Measurements from ENCODE around the gene MYLK. TPM values are rescaled to one million over a fixed set of nuclear protein-coding genes. Genes with fewer than 3 reads are reported as not detected.

Gene MYLK
- total RNA-seq, 2 donors from 2014 or later, result 2.1 to 52.1 TPM

- DNase-seq (no peak), ATAC-seq (no peak)
- Mint-ChIP-seq H3K27me3 (peaks cover 55% of the 10 kb centered on the region), H3K27ac (no peak overlapping the region), H3K4me1 (no peaks in the 10 kb centered on the region), H3K36me3 (ENCODE audit: low read depth) (no peaks in the 10 kb centered on the region), H3K4me3 (no peak overlapping the region)
- H3K9me3 ChIP-seq (ENCODE audit: control insufficient read depth, low read length, poor library complexity, severe bottlenecking), result no peaks in the 10 kb centered on the region
These were observed 190.4 kb downstream of the MYLK start for GRCh38 chr3:123693584-123694190.

DNA sequence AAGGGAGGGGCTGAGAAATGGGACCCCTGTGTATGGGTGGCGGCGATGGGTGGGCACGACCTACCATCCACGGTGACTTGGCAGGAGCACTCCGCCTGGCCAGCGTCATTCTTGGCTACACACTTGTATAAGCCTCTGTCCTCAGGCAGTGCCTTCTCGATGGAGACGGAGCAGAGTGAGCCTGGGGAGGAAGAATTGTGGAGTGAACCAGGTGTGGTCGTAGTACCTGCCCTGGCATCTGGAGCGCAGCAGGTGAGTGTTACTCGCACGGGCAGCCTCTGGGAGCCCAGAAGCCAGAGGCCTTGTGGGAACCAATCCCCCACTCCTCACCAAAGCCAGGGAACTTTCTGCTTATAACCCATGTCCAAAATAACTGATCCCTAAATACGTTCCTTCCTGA is 191.5 kb downstream of the MYLK start:
- H3K4me1 Mint-ChIP-seq, result no peaks in the 10 kb centered on the region
- DNase-seq (no peak), ATAC-seq (no peak)
- no peaks in the 10 kb centered on the region for H3K36me3 Mint-ChIP-seq (ENCODE audit: low read depth)
- H3K27me3 Mint-ChIP-seq, result peaks cover 49% of the 10 kb centered on the region
- no peak overlapping the region for H3K4me3 Mint-ChIP-seq
- no peaks in the 10 kb centered on the region for H3K9me3 ChIP-seq (ENCODE audit: control insufficient read depth, low read length, poor library complexity, severe bottlenecking)
- H3K27ac Mint-ChIP-seq, result no peak overlapping the region

DNA sequence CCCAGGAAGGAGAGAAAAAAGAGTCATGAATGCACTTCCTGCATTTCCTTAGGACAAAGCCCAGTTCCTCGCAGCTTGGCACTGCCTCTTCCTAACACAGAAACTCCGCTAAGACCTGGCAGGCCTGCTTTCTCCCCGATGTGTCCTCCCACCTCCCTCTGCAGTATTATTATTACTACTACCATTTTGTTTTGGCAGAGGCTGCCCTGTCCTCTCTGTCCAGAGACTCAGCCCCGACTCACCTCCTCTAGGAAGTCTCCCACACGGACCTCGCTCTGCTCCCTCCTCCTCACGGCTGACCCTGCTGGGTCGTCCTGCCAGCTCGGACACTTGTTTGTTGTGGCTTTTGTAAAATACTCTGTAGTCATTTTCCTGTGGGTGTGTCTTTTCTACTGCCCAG is 192.1 kb downstream of the MYLK start:
- no peaks in the 10 kb centered on the region for H3K36me3 Mint-ChIP-seq (ENCODE audit: low read depth)

DNA sequence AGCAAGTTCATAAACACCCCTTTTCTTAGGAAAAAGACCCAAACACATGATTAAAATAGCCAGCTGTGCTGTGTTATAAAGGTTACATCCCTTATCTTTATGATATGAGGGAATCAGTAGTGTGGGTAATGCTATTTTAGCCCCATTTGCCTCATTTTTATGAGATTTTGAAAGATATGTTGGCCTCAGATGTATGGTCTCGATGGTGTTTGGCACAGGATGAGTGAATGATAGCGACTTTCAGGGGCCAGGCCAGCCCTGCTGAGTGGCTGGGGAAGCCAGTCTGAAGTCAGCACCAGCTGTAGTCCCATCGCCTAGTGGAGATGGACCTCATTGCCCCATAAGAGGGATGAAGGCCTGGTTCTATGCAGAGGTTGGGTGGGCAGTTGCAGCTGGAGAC is 194.3 kb downstream of the MYLK start:
- no peak for ATAC-seq
- Mint-ChIP-seq H3K27me3 (peaks cover 36% of the 10 kb centered on the region), H3K27ac (no peak overlapping the region), H3K4me3 (no peak overlapping the region), H3K4me1 (no peaks in the 10 kb centered on the region), H3K36me3 (ENCODE audit: low read depth) (no peaks in the 10 kb centered on the region)
- no peaks in the 10 kb centered on the region for H3K9me3 ChIP-seq (ENCODE audit: control insufficient read depth, low read length, poor library complexity, severe bottlenecking)
- no peak for DNase-seq

More for the DNA sequence above, 192.1 kb downstream of the MYLK start:
- no peaks in the 10 kb centered on the region for H3K9me3 ChIP-seq (ENCODE audit: control insufficient read depth, low read length, poor library complexity, severe bottlenecking)
- Mint-ChIP-seq H3K27ac (no peak overlapping the region), H3K4me1 (no peaks in the 10 kb centered on the region), H3K4me3 (no peak overlapping the region), H3K27me3 (peaks cover 46% of the 10 kb centered on the region)
- DNase-seq (no peak), ATAC-seq (no peak)

DNA sequence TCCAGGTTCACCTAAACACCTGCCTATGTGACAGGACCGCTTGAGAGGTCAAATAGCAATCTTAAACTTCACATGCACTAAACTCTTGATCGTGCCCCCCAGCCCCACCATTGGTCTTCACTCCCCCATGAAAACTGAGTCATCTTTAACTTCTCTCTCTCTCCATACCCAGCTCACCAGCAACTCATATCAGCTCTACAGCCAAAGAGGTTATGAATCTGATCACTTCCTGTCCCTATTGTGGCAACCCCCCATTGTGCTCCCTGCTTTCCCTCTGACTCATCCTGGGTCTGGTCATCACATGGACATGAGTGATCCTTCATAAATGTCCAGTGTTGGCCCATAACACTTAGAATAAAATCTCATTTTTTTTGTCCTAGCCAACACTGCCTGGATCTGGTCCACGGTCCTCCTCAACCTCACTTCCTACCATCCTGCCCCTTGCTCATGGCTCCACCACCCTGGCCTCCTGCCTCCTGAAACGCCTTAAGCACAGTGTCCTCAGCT is 195.8 kb downstream of the MYLK start:
- H3K27me3 Mint-ChIP-seq, result peaks cover 31% of the 10 kb centered on the region
- no peaks in the 10 kb centered on the region for H3K4me1 Mint-ChIP-seq
- no peaks in the 10 kb centered on the region for H3K9me3 ChIP-seq (ENCODE audit: control insufficient read depth, low read length, poor library complexity, severe bottlenecking)
- no peaks in the 10 kb centered on the region for H3K36me3 Mint-ChIP-seq (ENCODE audit: low read depth)
- ATAC-seq (no peak), DNase-seq (no peak)
- H3K27ac Mint-ChIP-seq, result no peak overlapping the region
- H3K4me3 Mint-ChIP-seq, result no peak overlapping the region

DNA sequence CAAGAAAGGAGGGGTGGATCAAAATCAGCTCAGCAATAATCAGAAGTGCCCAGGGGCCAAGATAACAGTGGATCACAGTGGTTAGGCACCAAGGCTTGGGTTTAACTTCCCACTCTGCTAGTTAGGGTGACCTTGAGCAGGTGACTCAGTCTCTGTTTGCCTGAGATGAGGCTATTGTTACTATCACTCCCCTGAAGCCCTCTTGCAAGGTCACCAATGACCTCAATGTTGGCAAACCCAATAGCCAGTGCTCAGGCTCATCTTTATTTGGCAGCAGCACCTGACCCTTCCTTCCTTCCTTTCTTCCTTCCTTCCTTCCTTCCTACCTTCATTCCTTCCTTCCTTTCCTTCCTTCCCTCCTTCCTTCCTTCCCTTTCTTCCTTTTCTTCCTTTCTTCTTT is 196.8 kb downstream of the MYLK start:
- no peak for ATAC-seq
- H3K27ac Mint-ChIP-seq, result no peak overlapping the region
- no peaks in the 10 kb centered on the region for H3K9me3 ChIP-seq (ENCODE audit: control insufficient read depth, low read length, poor library complexity, severe bottlenecking)
- H3K4me1 Mint-ChIP-seq, result no peaks in the 10 kb centered on the region
- H3K27me3 Mint-ChIP-seq, result peaks cover 20% of the 10 kb centered on the region
- DNase-seq, result no peak
- no peak overlapping the region for H3K4me3 Mint-ChIP-seq
- no peaks in the 10 kb centered on the region for H3K36me3 Mint-ChIP-seq (ENCODE audit: low read depth)

DNA sequence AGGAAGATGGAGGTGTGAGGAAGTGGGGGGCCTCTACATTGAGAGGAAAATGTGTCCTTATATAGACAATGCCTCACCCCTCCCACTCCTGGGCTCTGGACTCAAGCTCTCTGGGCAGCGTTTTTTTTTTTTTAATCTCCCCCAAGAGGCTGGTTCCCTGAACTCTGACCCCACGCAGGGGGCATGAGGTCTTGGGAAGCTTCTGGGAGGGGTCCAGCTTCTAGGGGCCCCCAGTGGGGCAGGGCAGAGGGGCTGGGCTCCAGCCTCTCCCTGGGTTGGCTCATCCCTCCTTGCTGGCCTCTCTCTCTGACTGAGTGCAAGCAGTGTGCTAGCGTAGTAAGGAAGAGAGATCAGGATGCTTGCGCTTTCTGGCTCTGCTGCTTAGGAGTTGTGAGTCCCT is 197.9 kb downstream of the MYLK start:
- Mint-ChIP-seq H3K36me3 (ENCODE audit: low read depth) (peaks cover 2% of the 10 kb centered on the region), H3K27ac (no peak overlapping the region), H3K4me1 (peaks cover 2% of the 10 kb centered on the region), H3K27me3 (peaks cover 19% of the 10 kb centered on the region), H3K4me3 (no peak overlapping the region)
- no peak for DNase-seq
- no peaks in the 10 kb centered on the region for H3K9me3 ChIP-seq (ENCODE audit: control insufficient read depth, low read length, poor library complexity, severe bottlenecking)
- ATAC-seq, result no peak

DNA sequence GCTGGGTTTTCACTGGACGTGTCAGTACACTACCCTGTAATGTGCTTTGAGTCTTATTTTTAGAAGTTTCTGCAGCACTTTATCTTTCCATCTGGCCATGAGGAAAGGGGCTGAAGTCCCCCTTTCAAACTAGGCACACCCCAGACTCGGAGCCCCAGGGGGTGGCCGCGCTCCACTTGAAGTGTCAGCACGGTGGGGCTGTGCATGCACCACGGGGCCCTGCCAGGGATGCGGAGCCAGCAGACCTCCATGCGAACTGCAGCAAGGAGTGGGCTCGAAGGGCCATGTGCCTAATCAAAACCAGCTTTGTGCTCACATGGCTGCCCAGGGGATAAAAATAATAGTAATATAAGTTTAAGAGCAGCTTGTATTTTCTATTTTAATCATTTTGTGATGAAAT is 198.4 kb downstream of the MYLK start:
- DNase-seq (no peak), ATAC-seq (no peak)
- no peaks in the 10 kb centered on the region for H3K9me3 ChIP-seq (ENCODE audit: control insufficient read depth, low read length, poor library complexity, severe bottlenecking)
- Mint-ChIP-seq H3K36me3 (ENCODE audit: low read depth) (peaks cover 2% of the 10 kb centered on the region), H3K27me3 (peaks cover 16% of the 10 kb centered on the region), H3K4me1 (peaks cover 2% of the 10 kb centered on the region), H3K27ac (no peak overlapping the region), H3K4me3 (no peak overlapping the region)

- no peaks in the 10 kb centered on the region for H3K9me3 ChIP-seq (ENCODE audit: control insufficient read depth, low read length, poor library complexity, severe bottlenecking)
- DNase-seq, result no peak
- Mint-ChIP-seq H3K36me3 (ENCODE audit: low read depth) (peaks cover 2% of the 10 kb centered on the region), H3K4me1 (peaks cover 2% of the 10 kb centered on the region), H3K27ac (no peak overlapping the region), H3K27me3 (peaks cover 17% of the 10 kb centered on the region), H3K4me3 (no peak overlapping the region)
- ATAC-seq, result no peak
These were observed 199.5 kb downstream of the MYLK start for GRCh38 chr3:123684636-123685035.

GRCh38 chr3:123684209-123684608 is 199.9 kb downstream of the MYLK start:
- no peak for ATAC-seq
- H3K9me3 ChIP-seq (ENCODE audit: control insufficient read depth, low read length, poor library complexity, severe bottlenecking), result no peaks in the 10 kb centered on the region
- H3K36me3 Mint-ChIP-seq (ENCODE audit: low read depth), result peaks cover 2% of the 10 kb centered on the region
- DNase-seq, result no peak
- peaks cover 17% of the 10 kb centered on the region for H3K27me3 Mint-ChIP-seq
- no peak overlapping the region for H3K27ac Mint-ChIP-seq
- no peak overlapping the region for H3K4me3 Mint-ChIP-seq
- H3K4me1 Mint-ChIP-seq, result peaks cover 2% of the 10 kb centered on the region

- H3K27me3 Mint-ChIP-seq, result peaks cover 17% of the 10 kb centered on the region
- ATAC-seq, result no peak
- H3K27ac Mint-ChIP-seq, result no peak overlapping the region
- H3K4me1 Mint-ChIP-seq, result peaks cover 2% of the 10 kb centered on the region
- peaks cover 2% of the 10 kb centered on the region for H3K36me3 Mint-ChIP-seq (ENCODE audit: low read depth)
- DNase-seq, result no peak
- H3K4me3 Mint-ChIP-seq, result no peak overlapping the region
- H3K9me3 ChIP-seq (ENCODE audit: control insufficient read depth, low read length, poor library complexity, severe bottlenecking), result no peaks in the 10 kb centered on the region
These were observed 200.5 kb downstream of the MYLK start for GRCh38 chr3:123683505-123684154.

- ATAC-seq (no peak), DNase-seq (no peak)
- H3K9me3 ChIP-seq (ENCODE audit: control insufficient read depth, low read length, poor library complexity, severe bottlenecking), result no peaks in the 10 kb centered on the region
- Mint-ChIP-seq H3K27me3 (peaks cover 24% of the 10 kb centered on the region), H3K4me1 (peaks cover 2% of the 10 kb centered on the region), H3K4me3 (no peak overlapping the region), H3K36me3 (ENCODE audit: low read depth) (peaks cover 2% of the 10 kb centered on the region), H3K27ac (no peak overlapping the region)
These were observed 201.2 kb downstream of the MYLK start for GRCh38 chr3:123682781-123683504.

DNA sequence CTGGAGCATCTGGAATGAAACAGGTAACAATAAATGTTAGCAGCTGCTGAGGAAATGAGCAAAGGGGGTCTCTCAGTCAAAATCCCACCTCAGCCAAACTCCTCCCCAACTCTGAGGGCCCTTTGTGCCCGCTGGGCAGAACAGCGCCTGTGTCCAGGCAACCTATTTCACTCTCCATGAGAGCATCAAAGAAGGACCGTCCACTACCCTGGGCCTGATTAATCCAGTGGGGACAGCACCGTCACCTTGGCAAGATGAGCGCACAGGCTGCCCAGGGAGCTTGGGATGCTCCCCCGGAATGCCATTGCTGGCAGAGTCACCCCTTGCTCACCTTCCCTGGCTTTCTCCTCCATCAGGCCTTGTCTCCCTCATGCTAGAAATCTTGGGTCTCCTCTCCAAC is 201.8 kb downstream of the MYLK start:
- Mint-ChIP-seq H3K27me3 (peaks cover 26% of the 10 kb centered on the region), H3K27ac (no peak overlapping the region), H3K36me3 (ENCODE audit: low read depth) (peaks cover 2% of the 10 kb centered on the region)

More for the DNA sequence above, 201.8 kb downstream of the MYLK start:
- H3K4me1 Mint-ChIP-seq, result peaks cover 2% of the 10 kb centered on the region
- H3K9me3 ChIP-seq (ENCODE audit: control insufficient read depth, low read length, poor library complexity, severe bottlenecking), result no peaks in the 10 kb centered on the region
- ATAC-seq (no peak), DNase-seq (no peak)
- H3K4me3 Mint-ChIP-seq, result no peak overlapping the region
